OCI-M1 (cell line): ENCODE data around the gene LRGUK.
"Not testable (repeated sequence)": the region's sequence is repeated elsewhere in the genome, so short reads cannot be mapped to it uniquely, and the experiment has no call there.

ENCODE experiments used
- DNase-seq: peaks from one replicate; lab custom pipeline; 2025; lab: John Stamatoyannopoulos, UW

The LRGUK gene

GRCh38 chr7:134126966-134127848 is at the start of gene LRGUK:
Gene LRGUK, plus strand, starts transcription at chr7:134127340. Its CDS starts 28 bp downstream, at chr7:134127368.
- peak; percentile 66 for DNase-seq

GRCh38 chr7:134077560-134077959 is 49.6 kb upstream of the LRGUK start:
- DNase-seq: not testable (repeated sequence)

- DNase-seq: no peak
Observed at GRCh38 chr7:134078991-134079390, 48.1 kb upstream of the LRGUK start.

- no peak for DNase-seq
Observed at GRCh38 chr7:134081695-134082094, 45.4 kb upstream of the LRGUK start.

- peak; percentile 46 for DNase-seq
Observed at GRCh38 chr7:134083766-134084487, 43.2 kb upstream of the LRGUK start.

- DNase-seq: peak; percentile 72
Observed at GRCh38 chr7:134084488-134085144, 42.5 kb upstream of the LRGUK start.

GRCh38 chr7:134085311-134085710 is 41.8 kb upstream of the LRGUK start:
- no peak for DNase-seq

- DNase-seq: no peak
Observed at GRCh38 chr7:134086998-134087735, 40.0 kb upstream of the LRGUK start.

GRCh38 chr7:134088199-134088598 is 38.9 kb upstream of the LRGUK start:
- DNase-seq: no peak

- DNase-seq: no peak
Observed at GRCh38 chr7:134089446-134089845, 37.7 kb upstream of the LRGUK start.

GRCh38 chr7:134098072-134098471 is 29.1 kb upstream of the LRGUK start:
- DNase-seq: no peak

- no peak for DNase-seq
Observed at GRCh38 chr7:134101716-134102115, 25.4 kb upstream of the LRGUK start.

- no peak for DNase-seq
Observed at GRCh38 chr7:134104166-134104565, 23.0 kb upstream of the LRGUK start.

GRCh38 chr7:134105841-134106240 is 21.3 kb upstream of the LRGUK start:
- DNase-seq: no peak

GRCh38 chr7:134108802-134109201 is 18.3 kb upstream of the LRGUK start:
- peak; percentile 4 for DNase-seq

- DNase-seq: no peak
Observed at GRCh38 chr7:134113655-134114054, 13.5 kb upstream of the LRGUK start.

- no peak for DNase-seq
Observed at GRCh38 chr7:134114992-134115391, 12.1 kb upstream of the LRGUK start.

GRCh38 chr7:134120405-134120804 is 6.7 kb upstream of the LRGUK start:
- DNase-seq: no peak

GRCh38 chr7:134121632-134122139 is 5.5 kb upstream of the LRGUK start:
- peak; percentile 3 for DNase-seq

- DNase-seq: no peak
Observed at GRCh38 chr7:134122980-134123379, 4.2 kb upstream of the LRGUK start.

GRCh38 chr7:134126146-134126545 is 994 bp upstream of the LRGUK start:
- no peak for DNase-seq

- DNase-seq: no peak
Observed at GRCh38 chr7:134126596-134126965, 559 bp upstream of the LRGUK start.
